KMS-11 (cell line): ENCODE data around the gene TRPM1.

Source experiments
- H2AFZ ChIP-seq: fragments of 200-600 bp; sonication (generic); 2 replicates; pipeline ENCODE4 v1.6.1; 2016; ENCODE audit warnings: antibody characterized with exemption, mixed run types, low read depth
- H3K27ac ChIP-seq: fragments of 200-600 bp; sonication (generic); 2 replicates; pipeline ENCODE4 v1.6.1; 2016; ENCODE audit warnings: mild to moderate bottlenecking, mixed run types
- H3K27me3 ChIP-seq: fragments of 200-600 bp; sonication (generic); 2 replicates; pipeline ENCODE4 v1.6.1; 2017; ENCODE audit warnings: mild to moderate bottlenecking, low read depth, mixed run types, moderate library complexity; ENCODE audit not compliant: insufficient read depth
- H3K36me3 ChIP-seq: fragments of 200-600 bp; sonication (generic); 2 replicates; pipeline ENCODE4 v1.6.1; 2017; ENCODE audit warnings: mild to moderate bottlenecking, mixed run types; ENCODE audit not compliant: insufficient read depth
- H3K4me1 ChIP-seq: fragments of 200-600 bp; sonication (generic); 2 replicates; pipeline ENCODE4 v1.6.1; 2016; ENCODE audit warnings: mild to moderate bottlenecking, low read depth, mixed run types; ENCODE audit not compliant: poor library complexity, severe bottlenecking
- H3K4me2 ChIP-seq: fragments of 200-600 bp; sonication (generic); 2 replicates; pipeline ENCODE4 v1.7.0; 2016; ENCODE audit warnings: mild to moderate bottlenecking, mixed run types
- H3K4me3 ChIP-seq: fragments of 200-600 bp; sonication (generic); IDR thresholded peaks from 2 replicates; pipeline ENCODE4 v1.6.1; 2017; ENCODE audit warnings: low read depth, low read length, mixed read lengths; ENCODE audit not compliant: insufficient read depth
- H3K79me2 ChIP-seq: fragments of 200-600 bp; sonication (generic); 2 replicates; pipeline ENCODE4 v1.6.1; 2016; ENCODE audit warnings: low read depth, mixed run types; ENCODE audit not compliant: insufficient read depth
- H3K9ac ChIP-seq: fragments of 200-600 bp; sonication (generic); 2 replicates; pipeline ENCODE4 v1.6.1; 2016; ENCODE audit warnings: mild to moderate bottlenecking, mixed run types
- H4K20me1 ChIP-seq: fragments of 200-600 bp; sonication (generic); 2 replicates; pipeline ENCODE4 v1.6.1; 2016; ENCODE audit warnings: mild to moderate bottlenecking, mixed run types; ENCODE audit not compliant: insufficient read depth
- CTCF ChIP-seq: fragments of 200-600 bp; sonication (generic); conservative IDR thresholded peaks from 2 replicates; pipeline ENCODE4 v1.6.1; 2017; ENCODE audit warnings: low read depth, mild to moderate bottlenecking, antibody characterized with exemption, low read length, moderate library complexity, mixed read lengths

The TRPM1 gene

DNA sequence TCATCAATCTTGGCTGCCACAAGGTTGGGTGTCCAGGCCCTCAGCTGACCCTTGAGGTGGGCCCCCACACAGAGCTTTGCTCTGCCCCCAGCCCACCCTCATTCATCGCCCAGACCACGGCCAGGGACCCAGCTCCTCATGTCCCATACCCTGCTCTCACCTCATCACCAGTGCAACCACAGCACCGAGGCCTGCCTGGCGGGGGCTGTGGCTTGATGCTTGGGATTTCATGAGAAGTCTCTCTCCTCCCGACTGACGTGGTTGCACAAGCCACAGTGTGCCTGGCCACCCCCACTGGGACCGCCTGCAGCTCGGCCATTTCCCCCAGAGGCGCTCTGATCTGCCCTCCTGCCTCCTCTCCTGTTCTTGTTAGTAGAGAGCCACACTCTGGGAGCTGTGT is 64.7 kb downstream of the TRPM1 start:
- Histone ChIP-seq H3K27ac (no peak overlapping the region), H3K4me2 (no peak overlapping the region)

DNA sequence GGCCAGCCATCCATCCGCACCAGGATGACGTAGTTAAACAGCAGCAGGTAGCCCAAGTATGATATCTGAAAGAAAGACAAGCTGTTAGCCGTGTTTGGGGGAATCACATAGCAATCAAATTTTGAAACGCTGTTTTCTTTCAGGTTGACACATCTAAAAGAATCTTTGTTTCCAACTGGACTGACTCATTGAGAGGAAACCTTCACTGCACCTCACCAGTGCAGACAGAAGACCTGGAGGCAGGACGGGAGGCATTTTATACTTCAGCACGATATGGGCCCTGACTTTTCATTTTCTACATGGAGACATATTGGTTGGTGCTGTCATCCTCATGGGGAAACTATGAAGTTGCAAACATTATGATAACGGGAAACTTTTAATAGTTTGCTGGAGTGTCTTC is 65.9 kb downstream of the TRPM1 start:
- Histone ChIP-seq H3K36me3 (no peaks in the 10 kb centered on the region), H3K4me3 (no peak overlapping the region), H3K4me2 (no peak overlapping the region), H4K20me1 (no peaks in the 10 kb centered on the region), H3K27ac (no peak overlapping the region), H3K79me2 (no peaks in the 10 kb centered on the region), H3K27me3 (no peaks in the 10 kb centered on the region), H3K9ac (no peak overlapping the region), H3K4me1 (peaks cover 14% of the 10 kb centered on the region), H2AFZ (no peak overlapping the region)
- no peak for TF ChIP-seq CTCF

More for the DNA sequence above, 64.7 kb downstream of the TRPM1 start:
- no peaks in the 10 kb centered on the region for H3K79me2 ChIP-seq
- H3K4me1 ChIP-seq, result peaks cover 5% of the 10 kb centered on the region
- no peak for TF ChIP-seq CTCF
- no peak overlapping the region for H2AFZ ChIP-seq
- H4K20me1 ChIP-seq, result no peaks in the 10 kb centered on the region
- H3K4me3 ChIP-seq, result no peak overlapping the region
- H3K9ac ChIP-seq, result no peak overlapping the region
- no peaks in the 10 kb centered on the region for H3K27me3 ChIP-seq
- H3K36me3 ChIP-seq, result no peaks in the 10 kb centered on the region

DNA sequence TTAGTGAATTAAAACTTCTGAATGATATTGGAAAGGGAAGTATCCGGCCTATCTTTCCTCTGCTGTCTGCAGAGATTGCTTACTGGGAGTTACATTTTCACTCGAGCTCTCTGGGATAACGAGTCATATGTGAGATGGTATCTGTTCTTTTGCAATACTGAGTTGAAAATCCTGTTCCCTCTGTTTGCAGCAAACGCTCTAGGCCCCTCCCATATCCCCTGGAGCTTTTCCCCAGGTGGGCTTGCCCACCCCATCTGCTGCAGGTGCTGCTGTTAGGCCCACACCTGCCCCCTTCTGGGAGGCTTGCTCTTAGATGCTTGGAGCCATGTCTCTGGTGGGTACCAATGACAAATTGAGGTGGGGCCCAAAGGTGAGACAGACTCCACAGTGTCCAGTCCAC is 67.4 kb downstream of the TRPM1 start:
- Histone ChIP-seq H3K4me2 (no peak overlapping the region), H3K27ac (no peak overlapping the region), H3K4me3 (no peak overlapping the region), H3K79me2 (no peaks in the 10 kb centered on the region), H3K27me3 (no peaks in the 10 kb centered on the region), H3K9ac (no peak overlapping the region), H4K20me1 (no peaks in the 10 kb centered on the region), H2AFZ (no peak overlapping the region), H3K4me1 (peaks cover 14% of the 10 kb centered on the region), H3K36me3 (no peaks in the 10 kb centered on the region)
- no peak for TF ChIP-seq CTCF

GRCh38 chr15:31032961-31033371 is 68.6 kb downstream of the TRPM1 start:
- no peak overlapping the region for H3K4me3 ChIP-seq
- H3K27me3 ChIP-seq, result no peaks in the 10 kb centered on the region
- H3K9ac ChIP-seq, result no peak overlapping the region
- H2AFZ ChIP-seq, result no peak overlapping the region
- TF ChIP-seq CTCF, result no peak
- peaks cover 14% of the 10 kb centered on the region for H3K4me1 ChIP-seq
- H4K20me1 ChIP-seq, result no peaks in the 10 kb centered on the region
- H3K4me2 ChIP-seq, result no peak overlapping the region
- no peak overlapping the region for H3K27ac ChIP-seq
- no peaks in the 10 kb centered on the region for H3K36me3 ChIP-seq
- no peaks in the 10 kb centered on the region for H3K79me2 ChIP-seq
